Right forelimb (tissue), 1 donor: ENCODE results near the gene MFN1.

Source experiments
- DNase-seq: peaks from one replicate; pipeline ENCODE4 v3.0.0-alpha.2; 2018

The MFN1 gene

GRCh38 chr3:179432451-179432850, 84.9 kb downstream of the MFN1 start:
- no peak for DNase-seq

- DNase-seq, result no peak
Observed at GRCh38 chr3:179436517-179436916, 89.0 kb downstream of the MFN1 start.

DNA sequence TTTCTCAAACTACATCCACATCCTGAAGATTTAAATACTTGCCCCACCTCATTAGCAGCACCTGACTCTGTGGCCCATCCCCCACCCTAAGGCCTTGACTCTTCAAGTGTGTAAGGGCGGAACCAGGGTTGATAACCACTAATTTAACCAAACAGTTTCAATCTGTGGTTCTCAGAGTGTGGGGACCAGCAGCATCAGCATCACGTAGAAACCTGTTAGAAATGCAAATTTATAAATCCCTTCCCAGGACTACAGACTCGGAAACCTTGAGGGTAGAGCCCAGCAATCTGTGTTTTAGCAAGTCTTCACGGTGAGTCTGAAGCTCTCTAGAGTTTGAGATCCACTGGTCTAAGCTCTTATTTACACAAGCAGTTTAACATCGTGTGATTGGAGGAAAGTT, 91.3 kb downstream of the MFN1 start:
- DNase-seq, result no peak
